NCI-H2196 treated with DMSO at 0.1 percent for 48 hours (cell line): Measurements from ENCODE around the gene NPW.
A peak's percentile ranks its signal among the peaks of the same experiment; 100 is the strongest.

Experiments
- DNase-seq: peaks from one replicate; lab custom pipeline; 2025; ENCODE audit not compliant: unreplicated experiment; lab: John Stamatoyannopoulos, UW

The NPW gene

DNA sequence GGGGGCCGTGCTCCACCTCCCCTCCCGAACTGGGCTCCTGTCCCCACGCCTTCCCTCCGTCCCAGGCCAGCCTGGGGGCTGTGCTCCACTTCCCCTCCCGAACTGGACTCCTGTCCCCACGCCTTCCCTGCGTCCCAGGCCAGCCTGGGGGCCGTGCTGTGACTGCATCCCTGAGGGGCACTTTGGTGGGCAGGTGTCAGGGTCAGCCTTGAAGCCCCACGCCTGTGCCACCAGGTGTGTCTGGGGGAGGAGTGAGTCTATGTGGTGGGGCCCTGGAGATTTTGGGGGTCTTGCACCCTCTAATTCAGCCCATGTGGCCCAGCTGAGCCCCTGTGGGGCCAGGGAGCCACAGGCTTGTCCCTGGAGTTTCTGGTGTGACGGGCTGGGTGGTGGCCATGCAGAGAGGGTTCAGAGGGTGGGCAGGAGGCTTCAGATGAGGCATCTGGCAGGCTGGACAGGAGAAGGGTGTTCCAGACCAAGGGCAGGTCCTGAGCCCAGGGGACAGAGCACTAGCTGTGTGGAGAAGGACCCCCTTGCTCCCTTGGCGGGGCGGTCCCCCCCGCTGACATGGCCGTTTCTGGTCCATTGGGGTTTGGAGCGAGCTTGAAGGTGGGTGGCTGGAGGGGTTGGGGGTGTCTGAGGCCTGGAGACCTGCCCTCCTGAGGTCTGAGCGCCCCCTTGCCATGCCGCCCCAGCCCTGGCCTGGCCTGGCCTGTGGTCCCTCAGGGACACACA, 15.3 kb downstream of the NPW start:
- no peak for DNase-seq

DNA sequence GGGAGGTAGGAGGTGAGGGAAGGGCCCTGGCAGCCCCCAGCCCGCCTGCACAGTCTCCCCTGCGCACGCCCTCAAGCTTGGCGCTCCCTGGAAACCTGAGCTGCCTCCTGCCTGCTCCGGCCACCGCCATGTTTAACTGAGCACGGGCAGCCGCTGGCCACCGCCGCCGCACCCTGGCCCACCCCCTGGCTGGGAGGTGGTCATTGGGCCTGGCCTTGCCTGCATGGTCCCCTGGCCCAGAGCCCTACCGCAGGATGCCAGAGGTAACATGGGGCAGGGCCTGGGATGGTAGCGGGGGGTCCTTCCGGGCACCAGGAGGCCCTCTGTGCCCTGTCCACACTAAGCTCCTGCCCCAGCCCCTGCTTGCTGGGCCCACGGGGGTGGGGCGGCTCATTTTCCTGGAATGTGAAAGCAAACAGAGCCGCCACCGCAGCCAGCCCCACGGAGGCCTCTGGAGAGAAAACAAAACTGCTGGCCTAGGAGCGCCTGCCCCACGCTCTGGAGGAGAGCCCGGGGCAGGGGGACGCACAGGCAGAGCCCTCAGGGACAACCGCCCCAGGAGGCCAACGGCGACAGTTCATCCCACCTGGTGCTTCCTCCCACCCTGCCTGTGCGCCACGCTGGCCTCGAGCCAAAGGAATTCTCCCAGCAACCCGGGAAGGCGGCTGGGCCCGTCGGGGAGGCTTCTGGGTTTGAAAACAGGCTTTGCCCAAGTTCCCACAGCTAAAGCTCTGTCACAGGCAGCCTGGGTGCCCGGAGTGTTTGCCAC, 16.0 kb downstream of the NPW start:
- DNase-seq, result no peak

DNA sequence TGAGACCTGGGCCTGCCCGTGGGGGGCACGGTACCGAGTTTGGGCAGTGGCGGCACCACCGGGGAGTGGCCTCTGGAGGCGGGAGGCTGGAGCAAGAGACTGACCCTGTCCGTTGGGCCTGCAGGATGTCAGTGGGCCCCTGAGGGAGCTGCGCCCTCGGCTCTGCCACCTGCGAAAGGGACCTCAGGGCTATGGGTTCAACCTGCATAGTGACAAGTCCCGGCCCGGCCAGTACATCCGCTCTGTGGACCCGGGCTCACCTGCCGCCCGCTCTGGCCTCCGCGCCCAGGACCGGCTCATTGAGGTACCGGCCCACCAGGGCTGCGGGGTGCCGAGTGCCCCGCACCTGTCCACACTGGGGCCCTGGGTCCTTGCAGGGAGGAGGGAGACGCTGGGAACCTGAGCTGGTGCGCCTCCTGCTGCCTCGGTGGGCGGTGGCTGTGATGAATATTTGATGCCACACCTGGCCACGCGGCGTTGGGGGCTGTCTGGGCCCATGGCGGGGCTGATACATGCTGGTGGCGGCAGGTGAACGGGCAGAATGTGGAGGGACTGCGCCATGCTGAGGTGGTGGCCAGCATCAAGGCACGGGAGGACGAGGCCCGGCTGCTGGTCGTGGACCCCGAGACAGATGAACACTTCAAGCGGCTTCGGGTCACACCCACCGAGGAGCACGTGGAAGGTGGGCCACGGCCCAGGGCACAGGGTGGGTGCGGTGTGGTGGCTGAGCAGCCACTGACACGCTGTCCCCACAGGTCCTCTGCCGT, 16.8 kb downstream of the NPW start:
- no peak for DNase-seq

DNA sequence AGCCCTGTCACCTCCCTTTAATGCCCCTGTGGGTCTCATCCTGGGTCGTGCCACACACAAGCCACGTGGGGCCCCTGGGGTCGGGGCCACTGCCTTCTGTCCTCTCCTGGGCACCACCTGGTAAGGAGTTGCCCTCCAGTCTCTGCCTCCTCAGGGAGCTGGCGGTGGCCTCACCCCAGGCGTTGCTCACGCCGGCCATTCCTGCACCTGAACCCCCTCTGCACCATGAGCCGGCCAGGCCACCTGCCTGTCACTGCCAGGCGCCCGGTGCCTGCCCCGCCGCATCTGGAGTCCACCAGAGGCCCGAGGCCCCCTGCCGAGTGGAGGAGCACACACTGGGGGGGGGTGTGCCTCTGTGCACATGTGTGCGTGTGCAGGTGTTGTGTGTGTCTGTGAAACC, 17.5 kb downstream of the NPW start:
- no peak for DNase-seq

DNA sequence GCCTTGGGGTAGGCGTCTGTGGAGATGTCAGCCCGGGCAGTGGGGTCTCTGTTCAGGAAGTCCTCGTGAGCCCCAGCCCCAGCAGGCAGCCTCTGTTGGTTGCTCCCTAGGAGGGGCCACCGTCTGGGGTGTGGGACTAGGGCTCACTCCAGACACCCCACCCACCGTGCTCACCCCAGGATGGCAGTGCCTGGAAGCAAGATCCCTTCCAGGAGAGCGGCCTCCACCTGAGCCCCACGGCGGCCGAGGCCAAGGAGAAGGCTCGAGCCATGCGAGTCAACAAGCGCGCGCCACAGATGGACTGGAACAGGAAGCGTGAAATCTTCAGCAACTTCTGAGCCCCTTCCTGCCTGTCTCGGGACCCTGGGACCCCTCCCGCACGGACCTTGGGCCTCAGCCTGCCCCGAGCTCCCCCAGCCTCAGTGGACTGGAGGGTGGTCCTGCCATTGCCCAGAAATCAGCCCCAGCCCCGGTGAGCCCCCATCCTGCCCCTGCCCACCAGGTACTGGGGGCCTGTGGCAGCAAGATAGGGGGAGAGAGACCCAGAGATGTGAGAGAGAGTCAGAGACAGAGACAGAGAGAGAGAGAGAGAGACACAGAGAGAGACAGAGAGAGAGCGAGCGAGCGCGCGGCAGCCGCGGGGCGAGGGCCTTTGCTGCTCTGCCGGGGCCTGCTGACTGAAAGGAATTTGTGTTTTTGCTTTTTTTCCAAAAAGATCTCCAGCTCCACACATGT, 18.2 kb downstream of the NPW start:
- DNase-seq, result no peak

DNA sequence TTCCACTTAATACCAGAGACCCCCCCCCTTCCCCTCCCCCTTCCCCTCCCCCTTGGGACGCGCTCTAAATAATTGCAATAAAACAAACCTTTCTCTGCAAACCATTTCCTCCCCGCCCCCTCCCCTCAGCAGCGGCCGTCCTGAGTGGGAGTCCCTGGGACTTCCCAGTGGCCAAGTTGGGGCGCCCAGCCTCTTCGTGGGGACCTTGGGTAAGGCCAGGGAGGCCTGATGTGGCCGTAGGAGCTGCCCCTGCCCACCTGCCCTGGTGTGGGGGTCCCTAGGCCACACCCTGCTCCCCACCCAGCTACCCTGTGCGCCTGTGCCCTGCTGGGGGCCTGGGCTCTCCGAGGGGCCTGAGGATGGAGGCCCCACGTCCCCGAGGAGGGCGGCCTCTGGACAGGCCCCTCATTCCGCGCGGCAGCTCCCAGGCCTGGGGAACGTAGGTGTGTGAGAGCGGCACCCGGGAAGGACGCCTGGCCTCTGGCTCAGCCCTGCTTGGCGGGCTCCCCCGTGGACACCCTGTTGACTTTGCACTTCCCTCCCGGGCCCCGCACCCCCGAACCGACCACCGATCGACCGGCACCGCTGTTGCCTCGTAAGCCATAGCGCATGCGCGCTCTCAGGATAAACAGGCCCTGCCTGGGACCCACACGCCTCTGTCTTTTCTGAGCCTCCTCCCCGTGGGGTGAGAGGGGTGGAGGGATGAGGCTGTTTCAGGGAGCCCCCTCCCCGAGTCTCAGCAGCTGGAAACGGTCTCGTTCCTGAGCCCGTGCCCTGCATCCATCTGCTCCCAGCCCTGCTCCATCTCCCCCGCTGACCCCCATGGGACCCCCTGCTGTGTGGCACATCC, 19.0 kb downstream of the NPW start:
- DNase-seq, result no peak

DNA sequence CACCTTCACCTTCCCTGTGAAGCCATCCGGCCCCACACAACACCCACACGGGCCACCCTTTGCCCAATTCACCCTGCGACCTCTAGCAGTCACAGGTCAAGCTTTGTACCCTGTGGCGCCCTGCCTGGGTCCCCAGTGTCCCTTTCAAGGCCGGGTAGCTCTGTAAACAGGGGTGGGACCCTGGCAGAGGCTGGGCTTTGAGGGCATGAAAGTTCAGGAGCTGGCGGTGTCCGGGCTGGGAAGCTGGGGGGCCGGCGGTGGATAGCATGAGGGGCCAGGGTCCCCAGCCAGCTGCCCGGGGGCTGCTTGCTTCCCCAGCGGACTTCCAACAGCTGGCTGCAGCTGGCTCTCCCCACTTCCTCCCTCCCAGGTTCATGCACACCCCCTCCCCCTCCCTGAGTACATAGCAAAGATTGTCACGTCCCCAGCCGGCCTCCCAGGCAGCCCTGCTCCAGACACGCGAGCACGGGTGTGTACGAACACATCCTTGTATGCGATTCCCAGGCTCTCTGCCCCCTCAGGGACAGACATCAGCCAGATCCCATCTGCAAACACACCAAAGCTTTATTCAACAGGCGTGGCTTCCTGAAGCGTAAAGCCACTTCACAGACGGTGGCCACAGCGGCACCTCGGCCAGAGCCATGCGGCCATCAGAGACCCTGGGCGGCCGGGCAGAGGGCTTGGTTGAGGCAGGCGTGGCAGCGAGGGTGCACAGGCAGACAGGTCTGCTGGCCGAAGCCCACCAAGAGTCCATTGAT, 19.9 kb downstream of the NPW start:
- no peak for DNase-seq

DNA sequence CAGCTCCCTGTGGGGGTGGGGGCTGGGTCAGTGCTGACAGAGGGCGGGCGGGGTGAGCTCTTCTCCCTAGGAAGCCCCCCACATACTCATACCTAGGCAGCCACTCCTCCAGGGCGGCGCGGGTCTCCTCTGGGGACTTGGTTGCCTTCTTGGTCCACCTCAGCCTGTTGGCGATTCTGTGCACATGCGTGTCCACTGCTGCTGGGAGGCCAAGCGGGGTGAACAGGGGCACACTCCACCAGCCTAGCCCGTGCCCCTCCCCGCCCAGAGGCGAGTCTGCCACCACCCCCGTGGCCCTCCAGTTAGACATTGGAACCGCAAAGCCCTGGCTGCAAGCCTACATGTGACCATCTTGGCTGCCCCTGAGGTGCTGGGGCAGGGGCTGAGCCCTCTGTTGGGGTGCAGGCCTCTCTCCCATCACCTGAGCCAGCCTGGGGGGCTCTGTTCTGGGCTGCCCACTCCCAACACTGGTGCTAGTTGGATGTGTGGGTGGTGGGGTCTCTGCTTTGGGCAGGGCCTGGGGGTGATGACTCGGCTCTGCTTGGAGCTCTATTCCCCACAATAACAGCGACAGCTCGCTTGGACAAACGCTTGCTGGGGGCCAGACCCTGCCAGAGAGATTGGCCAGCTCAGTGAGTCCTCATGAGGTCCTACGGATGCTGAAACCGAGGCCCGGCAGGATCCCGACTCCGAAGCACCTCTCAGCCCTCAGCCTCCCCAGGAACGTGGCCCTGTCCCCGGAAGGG, 20.6 kb downstream of the NPW start:
- DNase-seq, result no peak

DNA sequence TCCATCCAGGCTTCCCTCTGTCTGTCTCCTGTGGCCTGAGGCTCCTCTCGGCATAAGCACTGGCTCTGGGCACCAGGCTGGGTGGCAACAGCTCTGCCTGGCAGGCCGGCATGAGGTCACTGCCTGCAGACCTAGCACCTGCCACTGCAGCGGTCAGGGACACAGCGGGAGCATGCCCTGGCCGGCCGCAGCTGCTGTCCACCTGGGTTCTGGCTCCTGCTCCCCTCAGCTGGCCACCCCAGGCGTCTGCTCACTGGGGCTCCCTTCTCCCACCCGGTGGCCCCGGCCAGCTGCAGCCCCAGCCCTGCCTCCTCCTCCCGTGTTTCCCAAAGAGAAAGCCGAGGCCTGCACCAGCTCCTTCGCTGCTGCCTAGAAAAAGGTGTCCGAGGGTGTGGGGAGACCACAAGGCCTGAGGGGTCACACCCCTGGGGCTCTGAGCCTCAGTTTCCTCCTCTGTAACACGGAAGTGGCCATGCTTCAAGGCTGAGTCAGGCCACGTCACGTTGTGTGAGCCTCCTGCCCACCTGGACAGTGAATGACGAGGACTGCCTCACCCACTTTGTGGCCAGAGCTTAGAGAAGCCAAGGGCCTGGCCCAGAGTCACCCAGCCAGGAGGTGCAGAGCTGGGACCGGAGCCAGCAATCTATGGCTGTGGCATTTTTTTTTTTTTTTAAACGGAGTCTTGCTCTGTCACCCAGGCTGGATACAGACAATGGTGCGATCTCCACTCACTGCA, 21.4 kb downstream of the NPW start:
- DNase-seq, result peak; percentile 67

DNA sequence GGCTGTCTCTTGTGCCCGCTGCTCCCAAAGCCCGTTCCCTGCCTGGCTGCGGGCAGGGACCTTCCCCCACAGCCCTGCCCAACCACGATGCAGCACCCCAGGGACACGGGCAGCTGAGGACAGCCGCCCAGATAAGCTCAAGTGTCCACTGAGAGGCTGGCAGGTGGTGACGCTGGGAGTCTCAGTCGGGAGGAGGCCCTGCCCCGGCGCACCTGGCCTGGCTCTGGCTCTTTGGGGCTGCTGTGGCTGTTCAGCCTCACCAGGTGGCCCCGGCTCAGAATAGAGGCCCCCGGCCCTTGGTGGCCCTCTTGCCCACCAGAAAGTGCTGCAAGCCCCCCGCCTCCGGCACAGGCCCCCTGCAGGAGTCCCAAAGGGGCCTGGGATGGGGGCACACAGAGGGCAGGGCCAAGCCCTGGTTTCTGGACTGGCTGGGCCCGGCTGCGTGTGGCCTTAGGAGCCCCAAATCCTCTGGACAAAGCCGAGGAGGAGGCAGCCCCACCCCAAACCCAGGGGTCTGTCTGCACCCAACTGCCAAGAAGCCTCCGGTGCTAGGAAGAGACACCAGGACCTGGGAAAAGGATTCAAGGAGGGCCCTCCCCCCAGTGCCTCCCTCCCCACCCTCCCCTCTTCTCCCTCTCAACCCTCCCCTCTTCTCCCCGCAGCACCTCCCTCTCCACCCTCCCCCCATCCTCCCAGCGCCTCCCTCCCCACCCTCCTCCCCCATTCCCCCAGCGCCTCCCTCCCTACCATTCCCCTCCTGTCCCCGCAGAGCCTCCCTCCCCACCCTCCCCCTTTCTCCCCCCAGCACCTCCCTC, 22.8 kb downstream of the NPW start:
- DNase-seq, result peak; percentile 88

DNA sequence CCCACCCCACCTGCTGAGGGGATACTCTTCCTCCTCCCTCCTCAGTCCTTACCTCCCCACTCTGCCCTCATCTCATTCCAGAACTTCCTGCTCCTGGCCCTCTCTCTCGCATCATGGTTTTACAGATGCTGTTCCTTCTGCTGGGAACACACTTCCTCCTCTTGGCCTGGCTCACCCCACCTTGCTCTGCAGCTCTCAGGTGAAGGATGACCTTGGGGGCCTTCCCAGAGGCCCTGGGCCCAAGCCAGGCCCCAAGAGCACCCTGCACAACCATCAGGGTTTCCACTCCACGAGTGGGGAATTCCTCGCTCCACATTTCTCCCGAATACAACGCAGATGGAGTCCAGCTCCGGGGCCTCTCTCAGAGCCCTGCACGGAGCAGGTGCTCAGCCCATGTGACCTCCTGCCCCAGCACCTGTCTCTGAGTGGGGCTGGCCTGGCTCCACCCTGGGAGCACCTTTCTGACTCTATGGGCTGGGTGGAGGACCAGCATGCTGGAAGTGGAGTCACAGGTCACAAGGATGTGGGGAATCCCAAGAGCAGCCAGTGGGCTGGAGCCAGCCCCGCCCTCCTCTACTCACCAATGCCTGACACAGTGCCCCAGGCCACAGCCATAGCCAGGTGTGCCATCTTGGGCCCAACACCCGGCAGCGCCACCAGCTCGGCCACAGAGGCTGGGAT, 23.5 kb downstream of the NPW start:
- DNase-seq, result peak; percentile 90

DNA sequence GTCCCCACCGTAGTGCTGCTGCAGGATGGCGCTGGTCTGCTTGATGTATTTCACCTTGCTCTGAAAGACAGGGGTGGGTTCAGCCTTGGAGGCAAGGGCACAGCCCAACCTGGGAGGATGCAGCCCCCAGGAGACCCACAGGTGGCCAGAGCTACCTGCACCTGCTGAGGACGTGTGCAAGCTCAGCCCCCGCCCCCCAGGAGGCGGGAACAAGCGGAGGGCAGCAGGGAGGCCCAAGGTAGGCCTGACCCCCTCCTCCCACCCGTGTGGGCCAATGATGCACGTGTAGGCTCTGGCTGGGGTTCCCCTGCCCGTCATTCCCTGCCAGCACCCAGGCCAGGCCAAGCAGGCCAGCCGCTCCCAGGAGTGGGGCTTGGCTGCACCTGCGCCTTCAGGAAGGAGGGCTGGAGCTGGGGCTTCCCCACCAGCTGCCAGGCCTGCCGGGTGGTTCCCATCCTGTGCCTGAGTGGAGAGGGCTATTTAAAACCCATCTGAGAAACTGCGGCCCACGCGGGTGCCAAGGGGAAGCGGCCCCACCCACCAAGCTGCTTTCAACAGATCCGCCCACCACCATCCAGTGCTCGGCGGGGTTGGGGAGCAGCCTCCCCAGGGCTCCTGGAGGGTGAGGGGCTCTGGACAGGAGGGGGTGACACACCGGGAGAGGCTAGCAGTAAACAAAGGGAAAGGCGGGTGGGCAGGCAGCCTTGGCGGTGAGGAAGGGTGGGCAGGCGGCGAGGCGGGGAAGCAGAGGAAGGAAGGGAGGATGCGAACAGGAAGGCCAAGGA, 24.3 kb downstream of the NPW start:
- DNase-seq, result peak; percentile 84

DNA sequence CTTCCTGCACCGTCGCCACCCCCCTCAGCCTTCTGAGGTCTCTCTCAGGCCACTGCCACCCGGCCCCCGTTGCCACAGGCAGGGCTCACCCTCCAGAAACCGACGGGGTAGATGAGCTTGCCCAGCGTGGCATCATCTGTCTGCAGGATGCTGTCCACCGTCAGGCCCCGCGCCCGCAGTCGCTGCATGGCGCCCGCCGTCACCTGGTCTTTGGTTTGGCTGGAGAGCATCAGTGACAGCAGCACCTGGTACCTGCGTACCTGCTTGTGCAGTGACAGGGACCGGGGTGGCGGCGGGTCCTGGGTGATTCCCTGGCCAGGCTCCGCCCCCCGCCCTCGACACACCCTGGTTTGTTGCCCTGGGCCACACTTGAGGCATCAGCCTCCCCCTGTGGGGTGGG, 25.0 kb downstream of the NPW start:
- no peak for DNase-seq

DNA sequence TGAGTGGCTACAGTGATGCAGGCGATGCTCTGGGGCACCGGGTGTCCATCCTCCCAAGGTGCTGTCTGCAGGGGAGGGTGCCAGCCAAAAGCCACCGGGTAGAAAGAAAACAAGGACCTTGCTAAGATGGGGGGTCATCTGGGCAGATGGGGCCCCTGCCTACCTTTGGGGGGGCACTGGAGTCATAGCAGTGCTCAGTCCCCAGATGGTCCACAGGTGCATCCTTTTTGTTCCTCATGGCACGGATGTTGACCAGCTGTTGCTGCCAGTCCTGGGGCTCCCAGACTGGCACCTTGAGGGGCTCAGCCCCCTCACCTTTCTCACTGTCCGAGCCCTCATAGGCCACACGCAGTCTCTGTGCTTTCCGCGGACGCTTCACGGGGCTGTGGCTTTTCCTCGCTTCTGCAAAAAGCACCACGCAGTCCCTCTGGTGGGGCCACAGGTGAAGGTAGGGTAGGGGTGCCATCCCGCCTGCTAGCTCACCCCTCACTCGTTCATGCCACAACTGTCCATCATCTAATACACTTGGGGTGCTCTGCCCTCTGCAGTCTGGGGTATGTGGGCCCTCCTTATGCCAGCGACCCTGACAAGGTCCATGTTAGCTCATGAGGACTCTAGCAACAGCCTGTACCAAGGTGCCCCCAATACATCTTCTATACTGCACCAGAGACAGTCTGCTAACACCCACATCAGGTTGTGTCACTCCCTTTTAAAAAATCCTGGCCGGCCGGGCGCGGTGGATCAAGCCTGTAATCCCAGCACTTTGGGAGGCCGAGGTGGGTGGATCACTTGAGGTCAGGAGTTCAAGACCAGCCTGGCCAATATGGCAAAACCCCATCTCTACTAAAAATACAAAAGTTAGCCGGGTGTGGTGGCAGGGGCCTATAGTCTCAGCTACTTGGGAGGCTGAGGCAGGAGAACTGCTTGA, 26.6 kb downstream of the NPW start:
- DNase-seq, result no peak

DNA sequence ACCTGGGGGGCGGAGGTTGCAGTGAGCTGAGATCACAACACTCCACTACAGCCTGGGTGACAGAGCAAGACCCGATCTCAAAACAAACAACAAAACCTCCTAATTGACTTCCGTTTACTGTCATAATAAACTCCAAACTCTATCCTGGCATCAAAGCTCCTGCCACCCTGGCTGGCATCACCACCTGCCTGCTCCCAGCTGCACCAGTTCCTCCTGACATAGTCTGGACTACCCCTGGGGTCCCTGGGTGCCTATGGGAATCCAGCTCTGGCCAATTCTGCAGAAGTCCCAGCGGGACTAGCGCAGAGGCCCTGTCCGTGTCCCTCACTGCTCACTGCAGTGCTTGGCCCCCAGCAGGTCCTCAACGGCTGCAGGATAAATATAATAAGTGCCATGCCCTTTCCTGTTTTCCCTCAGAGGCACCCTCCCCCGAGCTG, 27.3 kb downstream of the NPW start:
- no peak for DNase-seq
